SK-N-SH (cell line): ENCODE data around the gene PARP11.

Source experiments
- MXI1 ChIP-seq: IDR thresholded peaks from 2 replicates; pipeline ENCODE4 v1.6.1; 2012; ENCODE audit warnings: mild to moderate bottlenecking, low read depth, low read length, improper control_type of control experiment
- NRF1 ChIP-seq: IDR thresholded peaks from 2 replicates; pipeline ENCODE4 v1.6.1; 2012; ENCODE audit warnings: low read depth, mild to moderate bottlenecking, low read length
- POLR2AphosphoS5 ChIP-seq: IDR thresholded peaks from 2 replicates; pipeline ENCODE4 v1.6.1; 2012; ENCODE audit warnings: low read depth, low read length
- YY1 ChIP-seq: IDR thresholded peaks from 2 replicates; pipeline ENCODE4 v1.4.0; 2012; ENCODE audit warnings: low read depth, mild to moderate bottlenecking
- TF ChIP-seq, protein P1 (sequence below): fragments of 200-600 bp; sonication (generic); IDR thresholded peaks from 2 replicates; pipeline ENCODE4 v1.6.1; 2017; ENCODE audit warnings: antibody characterized with exemption, mild to moderate bottlenecking, moderate library complexity

DNA sequence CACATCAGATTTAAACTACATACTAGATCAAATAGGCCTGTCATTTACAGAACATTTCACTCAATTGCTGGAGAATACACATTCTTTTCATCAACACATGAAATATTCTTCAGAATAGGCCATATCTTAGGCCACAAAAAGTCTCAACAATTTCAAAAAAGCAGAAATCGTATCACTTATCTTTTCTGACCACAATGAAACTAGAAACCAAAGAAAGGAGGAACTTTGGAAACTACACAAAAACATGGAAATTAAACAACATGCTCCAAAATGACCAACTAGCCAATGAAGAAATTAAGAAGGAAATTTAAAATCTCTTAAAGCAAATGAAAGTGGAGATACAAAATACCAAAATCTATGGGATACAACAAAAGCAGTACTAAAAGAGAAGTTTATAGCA is 35.1 kb downstream of the PARP11 start:
- TF ChIP-seq, protein P1, sequence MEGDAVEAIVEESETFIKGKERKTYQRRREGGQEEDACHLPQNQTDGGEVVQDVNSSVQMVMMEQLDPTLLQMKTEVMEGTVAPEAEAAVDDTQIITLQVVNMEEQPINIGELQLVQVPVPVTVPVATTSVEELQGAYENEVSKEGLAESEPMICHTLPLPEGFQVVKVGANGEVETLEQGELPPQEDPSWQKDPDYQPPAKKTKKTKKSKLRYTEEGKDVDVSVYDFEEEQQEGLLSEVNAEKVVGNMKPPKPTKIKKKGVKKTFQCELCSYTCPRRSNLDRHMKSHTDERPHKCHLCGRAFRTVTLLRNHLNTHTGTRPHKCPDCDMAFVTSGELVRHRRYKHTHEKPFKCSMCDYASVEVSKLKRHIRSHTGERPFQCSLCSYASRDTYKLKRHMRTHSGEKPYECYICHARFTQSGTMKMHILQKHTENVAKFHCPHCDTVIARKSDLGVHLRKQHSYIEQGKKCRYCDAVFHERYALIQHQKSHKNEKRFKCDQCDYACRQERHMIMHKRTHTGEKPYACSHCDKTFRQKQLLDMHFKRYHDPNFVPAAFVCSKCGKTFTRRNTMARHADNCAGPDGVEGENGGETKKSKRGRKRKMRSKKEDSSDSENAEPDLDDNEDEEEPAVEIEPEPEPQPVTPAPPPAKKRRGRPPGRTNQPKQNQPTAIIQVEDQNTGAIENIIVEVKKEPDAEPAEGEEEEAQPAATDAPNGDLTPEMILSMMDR: no peak
- TF ChIP-seq POLR2AphosphoS5 (no peak), YY1 (no peak), MXI1 (no peak), NRF1 (no peak)
